HEK293 (cell line): Measurements from ENCODE around the gene CBX3.

Experiments used
- OSR2 ChIP-seq: fragments of 450-650 bp; formaldehyde crosslinking; IDR thresholded peaks from 2 replicates; pipeline ENCODE4 v1.5.1; 2016; ENCODE audit warnings: missing biosample characterization, missing genetic modification characterization
- ZSCAN18 ChIP-seq: fragments of 450-650 bp; formaldehyde crosslinking; IDR thresholded peaks from 2 replicates; pipeline ENCODE4 v1.5.1; 2016; ENCODE audit warnings: missing biosample characterization, missing genetic modification characterization
- ZSCAN30 ChIP-seq: fragments of 450-650 bp; IDR thresholded peaks from 2 replicates; pipeline ENCODE4 v1.5.1; 2018; ENCODE audit warnings: missing biosample characterization, mild to moderate bottlenecking, missing genetic modification characterization, moderate library complexity

GRCh38 chr7:26186364-26187311 lies 14.9 kb upstream of the CBX3 start:
- TF ChIP-seq ZSCAN18 (tag by site-specific recombination) (no peak), OSR2 (no peak), ZSCAN30 (tag by site-specific recombination) (no peak)
